PC-9 (cell line): ENCODE results near the gene ORAI2. TPM values are rescaled to one million over a fixed set of nuclear protein-coding genes. Genes with fewer than 3 reads are reported as not detected.

ENCODE experiments used
- BruUV-seq: library from RNA; stranded (reverse); fragments of 400-500 nt; replicated peaks from 2 replicates; lab custom pipeline; 2021; lab: Mats Ljungman, UMichigan
- CTCF ChIA-PET: fragments of 300-600 bp; sonication (Branson Sonifier 250); formaldehyde crosslinking; loops from one replicate; lab custom pipeline; 2022; ENCODE audit warnings: antibody characterized with exemption; lab: Charles Lee
- POLR2A ChIA-PET: fragments of 300-600 bp; sonication (Branson Sonifier 250); formaldehyde crosslinking; loops from one replicate; lab custom pipeline; 2022; ENCODE audit warnings: antibody characterized with exemption; ENCODE audit not compliant: unreplicated experiment; lab: Charles Lee
- DNase-seq, 2 experiments: peaks; one replicate each; pipeline versions ENCODE4 v3.0.0 to v3.0.0-alpha.2; 2015 to 2022; ENCODE audit warnings: mixed read lengths in 1 of 2
- H2AFZ ChIP-seq: fragments of 200-600 bp; sonication (generic); 2 replicates; pipeline ENCODE4 v1.8.1; 2017; ENCODE audit warnings: antibody characterized with exemption
- H3F3A ChIP-seq: fragments of 200-600 bp; sonication (generic); 2 replicates; pipeline ENCODE4 v1.8.1; 2017; ENCODE audit warnings: antibody characterized with exemption, mild to moderate bottlenecking, low read depth; ENCODE audit not compliant: insufficient read depth
- H3K27ac ChIP-seq: fragments of 200-600 bp; sonication (generic); 2 replicates; pipeline ENCODE4 v1.6.1; 2016; ENCODE audit warnings: mixed run types
- H3K27me3 ChIP-seq: fragments of 200-600 bp; sonication (generic); 2 replicates; pipeline ENCODE4 v1.6.1; 2016; ENCODE audit warnings: low read depth, mixed run types; ENCODE audit not compliant: insufficient read depth
- H3K36me3 ChIP-seq: fragments of 200-600 bp; sonication (generic); 2 replicates; pipeline ENCODE4 v1.6.1; 2016; ENCODE audit warnings: low read depth, mixed run types
- H3K4me1 ChIP-seq: fragments of 200-600 bp; sonication (generic); replicated peaks from 2 replicates; pipeline ENCODE4 v1.6.1; 2016; ENCODE audit warnings: mixed run types; ENCODE audit not compliant: insufficient read depth
- H3K4me2 ChIP-seq: fragments of 200-600 bp; sonication (generic); 2 replicates; pipeline ENCODE4 v1.6.1; 2017; ENCODE audit warnings: mixed run types
- H3K4me3 ChIP-seq: fragments of 200-600 bp; sonication (generic); 2 replicates; pipeline ENCODE4 v1.6.1; 2016; ENCODE audit warnings: mixed run types
- H3K79me2 ChIP-seq: fragments of 200-600 bp; sonication (generic); 2 replicates; pipeline ENCODE4 v1.6.1; 2017; ENCODE audit warnings: low read depth, mixed run types
- H3K9me2 ChIP-seq: fragments of 200-600 bp; sonication (generic); 2 replicates; pipeline ENCODE4 v1.8.1; 2017; ENCODE audit warnings: mild to moderate bottlenecking; ENCODE audit not compliant: insufficient read depth
- H3K9me3 ChIP-seq: fragments of 200-600 bp; sonication (generic); 2 replicates; pipeline ENCODE4 v1.8.1; 2016; ENCODE audit warnings: low read depth; ENCODE audit not compliant: insufficient read depth
- H4K20me1 ChIP-seq: fragments of 200-600 bp; sonication (generic); 2 replicates; pipeline ENCODE4 v1.8.1; 2017; ENCODE audit not compliant: insufficient read depth
- EZH2 ChIP-seq: fragments of 200-600 bp; sonication (generic); IDR thresholded peaks from 2 replicates; pipeline ENCODE4 v1.8.0; 2017; ENCODE audit warnings: antibody characterized with exemption, low read depth
- intact Hi-C: fragments of 100-400 bp; cut with micrococcal nuclease; formaldehyde crosslinking; loops from one replicate; pipeline ENCODE4 v1.10.0; 2022; ENCODE audit not compliant: unreplicated experiment
- total RNA-seq: library from RNA; stranded (reverse); gene quantifications from 2 replicates; pipeline ENCODE4 v1.2.3, GENCODE V29; 2021
- TF ChIP-seq, protein P1 (sequence below): fragments of 200-600 bp; sonication (generic); conservative IDR thresholded peaks from 2 replicates; pipeline ENCODE4 v1.6.1; 2017; ENCODE audit warnings: mixed run types, antibody characterized with exemption, mild to moderate bottlenecking, moderate library complexity

The ORAI2 gene
- total RNA-seq, 1 experiment from 2014 or later = 53.3 TPM

DNA sequence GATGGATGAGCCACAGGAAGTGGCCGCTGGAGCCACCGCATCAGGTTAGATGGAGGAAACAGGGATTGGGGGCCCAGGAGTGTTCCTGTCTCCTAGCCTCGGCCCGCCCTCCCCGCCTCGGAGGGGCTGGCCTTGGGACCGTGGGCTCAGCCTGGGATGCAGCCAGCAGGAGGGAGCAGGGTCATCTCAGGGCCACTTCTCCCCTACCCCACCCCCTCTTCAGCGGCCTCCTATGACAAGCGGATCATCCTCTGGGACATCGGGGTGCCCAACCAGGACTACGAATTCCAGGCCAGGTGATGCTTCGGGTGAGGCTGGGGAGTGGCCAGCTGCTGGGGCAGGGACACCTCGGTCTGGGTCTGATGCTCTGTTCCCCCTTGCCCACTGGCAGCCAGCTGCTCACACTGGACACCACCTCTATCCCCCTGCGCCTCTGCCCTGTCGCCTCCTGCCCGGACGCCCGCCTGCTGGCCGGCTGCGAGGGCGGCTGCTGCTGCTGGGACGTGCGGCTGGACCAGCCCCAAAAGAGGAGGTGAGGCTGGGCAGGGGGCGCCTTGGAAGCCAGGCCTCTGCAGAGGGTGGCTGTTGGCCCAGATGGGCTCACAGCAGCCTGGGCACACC is 36.1 kb downstream of the ORAI2 start:
- Histone ChIP-seq H3K27me3 (no peaks in the 10 kb centered on the region), H3F3A (no peaks in the 10 kb centered on the region; the same call in 1 of the 2 replicates), H3K9me2 (no peaks in the 10 kb centered on the region), H3K9me3 (no peaks in the 10 kb centered on the region), H4K20me1 (no peaks in the 10 kb centered on the region), H3K27ac (no peak overlapping the region), H3K4me2 (no peak overlapping the region), H2AFZ (no peak overlapping the region), H3K36me3 (no peaks in the 10 kb centered on the region), H3K79me2 (peaks cover 1% of the 10 kb centered on the region; the same call in 1 of the 2 replicates), H3K4me1 (peaks cover 5% of the 10 kb centered on the region; the same call in 1 of the 2 replicates), H3K4me3 (no peak overlapping the region)
- no peak for TF ChIP-seq EZH2
- TF ChIP-seq, protein P1, sequence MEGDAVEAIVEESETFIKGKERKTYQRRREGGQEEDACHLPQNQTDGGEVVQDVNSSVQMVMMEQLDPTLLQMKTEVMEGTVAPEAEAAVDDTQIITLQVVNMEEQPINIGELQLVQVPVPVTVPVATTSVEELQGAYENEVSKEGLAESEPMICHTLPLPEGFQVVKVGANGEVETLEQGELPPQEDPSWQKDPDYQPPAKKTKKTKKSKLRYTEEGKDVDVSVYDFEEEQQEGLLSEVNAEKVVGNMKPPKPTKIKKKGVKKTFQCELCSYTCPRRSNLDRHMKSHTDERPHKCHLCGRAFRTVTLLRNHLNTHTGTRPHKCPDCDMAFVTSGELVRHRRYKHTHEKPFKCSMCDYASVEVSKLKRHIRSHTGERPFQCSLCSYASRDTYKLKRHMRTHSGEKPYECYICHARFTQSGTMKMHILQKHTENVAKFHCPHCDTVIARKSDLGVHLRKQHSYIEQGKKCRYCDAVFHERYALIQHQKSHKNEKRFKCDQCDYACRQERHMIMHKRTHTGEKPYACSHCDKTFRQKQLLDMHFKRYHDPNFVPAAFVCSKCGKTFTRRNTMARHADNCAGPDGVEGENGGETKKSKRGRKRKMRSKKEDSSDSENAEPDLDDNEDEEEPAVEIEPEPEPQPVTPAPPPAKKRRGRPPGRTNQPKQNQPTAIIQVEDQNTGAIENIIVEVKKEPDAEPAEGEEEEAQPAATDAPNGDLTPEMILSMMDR = no peak
- intact Hi-C loops = loop anchor here (10.0 kb wide), 1 partner anchor 195 kb away; no protein-coding TSS in a partner anchor
- DNase-seq = no peak
- CTCF ChIA-PET = no interaction called here
- POLR2A ChIA-PET = no interaction called here
- BruUV-seq = no TSS peak

DNA sequence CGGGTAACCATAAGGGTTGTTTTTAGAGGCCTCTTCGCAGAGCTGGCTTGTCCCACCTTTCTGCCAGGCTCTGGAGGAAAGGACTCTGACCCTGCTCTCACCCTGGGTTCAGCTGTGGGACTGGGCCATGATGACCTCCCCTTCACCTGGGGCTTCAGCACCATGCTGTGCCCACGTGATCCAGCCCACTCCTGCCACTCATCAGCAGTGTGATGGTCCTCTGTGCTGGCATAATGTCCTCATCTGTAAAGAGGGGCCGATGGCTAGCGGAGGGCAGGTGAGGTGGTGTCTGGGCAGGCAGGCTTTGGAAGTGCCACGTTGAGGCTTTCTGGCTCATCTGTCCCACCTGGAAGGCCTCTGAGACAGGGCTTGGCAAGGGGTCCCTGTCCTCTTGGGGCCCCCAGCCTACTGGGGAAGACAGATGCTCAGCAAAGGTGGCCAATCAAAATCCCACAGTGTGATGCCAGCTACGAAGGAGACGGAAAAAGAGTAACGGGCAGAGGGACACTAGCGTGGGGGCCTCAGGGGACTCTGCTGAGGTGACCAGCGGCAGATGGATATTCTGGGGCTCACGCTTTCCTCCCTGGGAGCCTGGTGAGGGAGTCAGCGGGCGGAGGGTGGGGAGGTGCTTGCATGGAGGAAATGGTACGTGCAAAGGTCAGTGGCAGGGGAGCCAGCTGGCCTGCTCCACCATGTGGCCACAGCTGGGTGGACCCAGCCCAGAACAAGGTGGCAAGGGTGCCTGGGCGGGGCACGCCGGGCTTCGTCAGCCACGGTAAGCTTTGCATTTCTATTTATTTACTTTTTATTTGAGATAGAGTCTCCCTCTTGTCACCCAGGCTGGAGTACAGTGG is 36.8 kb downstream of the ORAI2 start:
- Histone ChIP-seq H3K4me2 (no peak overlapping the region), H3K27ac (no peak overlapping the region), H2AFZ (no peak overlapping the region), H3K9me2 (no peaks in the 10 kb centered on the region), H3K4me3 (no peak overlapping the region), H4K20me1 (no peaks in the 10 kb centered on the region), H3K27me3 (no peaks in the 10 kb centered on the region), H3K9me3 (no peaks in the 10 kb centered on the region), H3K36me3 (no peaks in the 10 kb centered on the region), H3K4me1 (peaks cover 5% of the 10 kb centered on the region; the same call in 1 of the 2 replicates), H3F3A (no peaks in the 10 kb centered on the region; the same call in 1 of the 2 replicates), H3K79me2 (no peaks in the 10 kb centered on the region)
- CTCF ChIA-PET = no interaction called here
- intact Hi-C loops = loop anchor here (10.0 kb wide), 1 partner anchor 195 kb away; no protein-coding TSS in a partner anchor
- DNase-seq = no peak
- BruUV-seq = no TSS peak
- TF ChIP-seq, protein P1 = no peak
- no peak for TF ChIP-seq EZH2
- POLR2A ChIA-PET = no interaction called here

DNA sequence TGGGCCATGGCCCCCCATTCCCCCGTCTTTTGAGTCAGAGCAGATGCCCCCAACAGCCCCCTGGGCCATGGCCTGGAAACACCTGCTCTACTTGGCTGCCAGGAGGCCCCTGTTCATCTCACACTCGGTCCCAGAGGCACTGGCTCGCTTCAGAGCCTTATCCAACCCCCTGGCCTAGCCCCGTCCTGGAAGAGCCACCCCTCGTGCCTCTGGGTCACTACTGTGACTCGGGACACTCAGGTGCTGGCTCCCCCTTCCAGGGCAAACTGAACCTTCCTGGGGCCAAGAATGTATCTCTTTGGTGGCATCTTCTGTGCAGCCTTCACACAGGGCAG is 38.4 kb downstream of the ORAI2 start:
- H3K27me3 ChIP-seq = no peaks in the 10 kb centered on the region
- POLR2A ChIA-PET = no interaction called here
- no peaks in the 10 kb centered on the region for H3K36me3 ChIP-seq
- H2AFZ ChIP-seq = no peak overlapping the region
- no peaks in the 10 kb centered on the region for H3K9me3 ChIP-seq
- H3K9me2 ChIP-seq = no peaks in the 10 kb centered on the region
- intact Hi-C loops = no loop called here
- CTCF ChIA-PET = no interaction called here
- no peak overlapping the region for H3K4me2 ChIP-seq
- no TSS peak for BruUV-seq
- H4K20me1 ChIP-seq = no peaks in the 10 kb centered on the region
- no peaks in the 10 kb centered on the region for H3K4me1 ChIP-seq
- TF ChIP-seq, protein P1 = no peak
- no peak for TF ChIP-seq EZH2
- H3K4me3 ChIP-seq = no peak overlapping the region
- DNase-seq = no peak
- no peaks in the 10 kb centered on the region for H3K79me2 ChIP-seq
- no peak overlapping the region for H3K27ac ChIP-seq
- H3F3A ChIP-seq = no peaks in the 10 kb centered on the region; the same call in 1 of the 2 replicates
